ENCODE data around the gene LRGUK. TPM values are rescaled to one million over a fixed set of nuclear protein-coding genes. Genes with fewer than 3 reads are reported as not detected.

LRGUK gene
- total and polyA plus RNA-seq, 2 of the 8 experiments (the other 6 are each of a cell fraction or from before 2014, with no cell fraction given): 1.5 to 3.6 TPM

DNA sequence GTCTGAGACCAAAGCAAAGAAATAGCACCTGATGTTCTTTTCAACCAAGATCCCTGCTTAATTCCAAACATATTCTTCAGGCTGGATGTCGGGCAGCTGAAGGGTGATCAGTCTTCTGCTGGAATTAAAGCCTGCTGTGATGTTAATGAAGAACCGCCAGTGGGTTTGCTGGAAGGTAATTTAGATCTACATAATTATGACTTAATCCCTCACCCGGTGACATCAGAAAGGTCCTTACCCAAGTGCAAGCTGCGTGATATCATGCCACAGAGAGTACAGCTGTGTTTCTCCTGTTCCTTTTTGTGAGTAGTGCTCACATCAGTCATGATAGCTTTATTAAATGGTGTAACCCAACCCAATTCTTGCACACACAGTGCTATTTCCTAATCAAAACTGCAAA is 29.1 kb upstream of the LRGUK start:
- Histone ChIP-seq H3K36me3 (ENCODE audit: control insufficient read depth in 2 of 4, insufficient read depth in 4 of 4, low read length in 3 of 4) (no peaks in the 10 kb centered on the region), H4K5ac (ENCODE audit: insufficient read length, low read depth, low read length) (no peak overlapping the region), H2BK15ac (ENCODE audit: low read length) (no peak overlapping the region), H3K9me3 (ENCODE audit: insufficient read depth in 2 of 2, low read depth in 1 of 2, low read length in 1 of 2) (peaks cover 0 to 3% of the 10 kb centered on the region in 2 experiments; a peak in 2 of 4 replicates), H4K20me1 (replicated peaks in 1 of 2; ENCODE audit: control insufficient read depth in 1 of 2, insufficient read depth in 2 of 2, low read length in 2 of 2) (no peaks in the 10 kb centered on the region), H4K8ac (ENCODE audit: extremely low read depth, insufficient read depth, low read length) (no peak overlapping the region), H2AFZ (ENCODE audit: low read length) (no peak overlapping the region), H3K56ac (replicated peaks; ENCODE audit: insufficient read length, low read depth, low read length) (no peak overlapping the region), H3K4me2 (ENCODE audit: insufficient read depth in 1 of 2, low read depth in 2 of 2, low read length in 2 of 2) (no peak overlapping the region), H3K23me2 (ENCODE audit: low read depth, low read length) (no peaks in the 10 kb centered on the region), H4K91ac (replicated peaks; ENCODE audit: insufficient read length, low read length) (no peak overlapping the region), H3K27me3 (replicated peaks in 1 of 4; ENCODE audit: control insufficient read depth in 3 of 4, extremely low read depth in 1 of 4, insufficient read depth in 3 of 4, low read length in 3 of 4) (no peaks in the 10 kb centered on the region), H3K23ac (ENCODE audit: insufficient read length) (no peak overlapping the region), H3K18ac (ENCODE audit: extremely low read depth, low read length) (no peak overlapping the region), H3K79me2 (ENCODE audit: control insufficient read depth in 1 of 2, insufficient read depth in 2 of 2, low read length in 2 of 2) (no peaks in the 10 kb centered on the region), H2AK5ac (ENCODE audit: low read depth, low read length) (no peak overlapping the region), H3K79me1 (ENCODE audit: low read depth, low read length) (no peaks in the 10 kb centered on the region), H3K4me1 (replicated peaks in 1 of 4; ENCODE audit: control insufficient read depth in 3 of 4, insufficient read depth in 4 of 4, low read length in 3 of 4) (no peaks in the 10 kb centered on the region), H3K9ac (replicated peaks in 1 of 4; ENCODE audit: extremely low read depth in 1 of 4, low read depth in 3 of 4, low read length in 3 of 4) (no peak overlapping the region), H2BK20ac (ENCODE audit: low read length) (no peak overlapping the region), H3K4me3 (ENCODE audit: extremely low read depth in 1 of 4, insufficient read depth in 2 of 4, low read depth in 3 of 4, low read length in 4 of 4) (no peak overlapping the region), H3K27ac (ENCODE audit: low read depth, low read length) (no peak overlapping the region), H2BK12ac (ENCODE audit: low read depth, low read length) (no peak overlapping the region), H2BK120ac (replicated peaks; ENCODE audit: low read depth, low read length) (no peak overlapping the region), H3K14ac (ENCODE audit: insufficient read length) (no peak overlapping the region), H2BK5ac (ENCODE audit: low read depth, low read length) (no peak overlapping the region), H3K4ac (replicated peaks; ENCODE audit: insufficient read length, low read depth, low read length) (no peak overlapping the region)
- DNase-seq (ENCODE audit: low read depth in 1 of 2, low spot score in 2 of 2): no peak
- WGBS, 2 experiments (ENCODE audit: extremely low coverage in 1 of 2, insufficient coverage in 1 of 2, insufficient read length in 1 of 2, insufficient replicate concordance in 2 of 2, low coverage in 1 of 2, low lambda C conversion rate in 2 of 2, missing lambda C conversion rate in 1 of 2): 88% methylated on average over 4 of the region's 4 CpGs; no CpG with 5 or more reads in 1 of the 2 experiments
- ChIA-PET CTCF (ENCODE audit: partially characterized antibody) (interaction anchor here (0.8 to 1.5 kb wide), 4 partner anchors 10 to 43 kb away, joined by 3 to 4 read pairs (median 3); no protein-coding TSS in a partner anchor), POLR2A (ENCODE audit: partially characterized antibody) (interaction anchor here (2.0 kb wide), 1 partner anchor 16 kb away, joined by 5 read pairs; no protein-coding TSS in a partner anchor)
- no peak for FAIRE-seq
- TF ChIP-seq SP4 (IDR thresholded peaks at IDR 0.05; ENCODE audit: low read length) (no peak), TEAD4 (IDR thresholded peaks at IDR 0.05; ENCODE audit: low read depth, low read length) (no peak), TAF7 (optimal IDR thresholded peaks at IDR 0.05; ENCODE audit: borderline replicate concordance, low read depth, low read length) (no peak), TBP (IDR thresholded peaks at IDR 0.05; ENCODE audit: low read depth, low read length) (no peak), RNF2 (IDR thresholded peaks at IDR 0.05; ENCODE audit: borderline replicate concordance, low read depth, low read length, missing control alignments, poor library complexity, severe bottlenecking) (no peak), POU5F1 (IDR thresholded peaks at IDR 0.05; ENCODE audit: low read depth, low read length) (no peak), GTF2F1 (IDR thresholded peaks at IDR 0.05; ENCODE audit: borderline replicate concordance, low read depth, low read length) (no peak), SAP30 (IDR thresholded peaks at IDR 0.05; ENCODE audit: insufficient read depth, insufficient replicate concordance, low read length) (no peak), CEBPB (IDR thresholded peaks at IDR 0.05; ENCODE audit: low read depth, low read length) (no peak)
